Urinary bladder (tissue), 4 donors: ENCODE measurements around the gene METTL21A. TPM values are rescaled to one million over a fixed set of nuclear protein-coding genes. Genes with fewer than 3 reads are reported as not detected.
"Not testable (repeated sequence)": the region's sequence is repeated elsewhere in the genome, so short reads cannot be mapped to it uniquely, and the experiment has no call there.

Experiments used
- DNase-seq: peaks from one replicate; pipeline ENCODE4 v3.0.0-alpha.2; 2015; ENCODE audit errors: extremely low spot score
- H3K27ac ChIP-seq: one replicate; pipeline ENCODE4 v1.5.1; 2013; ENCODE audit warnings: low read depth, mild to moderate bottlenecking, moderate library complexity
- H3K36me3 ChIP-seq: one replicate; pipeline ENCODE4 v1.6.1; 2013; ENCODE audit warnings: mild to moderate bottlenecking, moderate library complexity; ENCODE audit not compliant: insufficient read depth
- H3K4me1 ChIP-seq: one replicate; pipeline ENCODE4 v1.6.1; 2013; ENCODE audit warnings: mild to moderate bottlenecking, moderate library complexity; ENCODE audit not compliant: insufficient read depth
- H3K4me3 ChIP-seq: one replicate; pipeline ENCODE4 v1.5.1; 2013; ENCODE audit warnings: low read depth, low read length
- WGBS: extraction: QIAGEN DNeasy Blood & Tissue Kit; methylation state at CpG from one replicate; pipeline ENCODE4 v1.1.7; 2013; 5-methylcytosine and 5-hydroxymethylcytosine counted together
- polyA plus RNA-seq: library from polyadenylated mRNA; stranded (reverse); fragments of 200-250 nt; gene quantifications from one replicate; pipeline ENCODE4 v1.2.3, GENCODE V29; 2013
- total RNA-seq: library from RNA; depleted of rRNA; stranded (reverse); fragments of >200 nt; gene quantifications from one replicate; pipeline ENCODE4 v1.2.3, GENCODE V29; 2014
- donor health status: healthy with polysubstance abuse.
- donor health status: healthy.

Gene METTL21A
- total RNA-seq (27.3 TPM), polyA plus RNA-seq (14.4 TPM)

GRCh38 chr2:207625014-207625907, at the start of gene METTL21A:
Gene METTL21A, minus strand, starts transcription at chr2:207625394. Its CDS starts 1,019 bp downstream, at chr2:207624375.
- peak; percentile 51 for DNase-seq
- peak within 1 kb of the TSS; percentile 96 for H3K4me3 ChIP-seq
- WGBS: under 1% methylated on average over 92 of the region's 92 CpGs
- H3K27ac ChIP-seq: peak within 1 kb of the TSS; percentile 71
- H3K4me1 ChIP-seq: no peaks in the 10 kb centered on the region
- H3K36me3 ChIP-seq: no peaks in the 10 kb centered on the region

- Histone ChIP-seq H3K4me3 (no peak overlapping the region), H3K4me1 (no peaks in the 10 kb centered on the region), H3K27ac (no peak overlapping the region), H3K36me3 (no peaks in the 10 kb centered on the region)
- WGBS: 70% methylated on average over 2 of the region's 2 CpGs
- DNase-seq: no peak
These were observed 49.6 kb upstream of the METTL21A start for GRCh38 chr2:207674826-207675225.

- no peak for DNase-seq
- Histone ChIP-seq H3K4me1 (no peaks in the 10 kb centered on the region), H3K36me3 (no peaks in the 10 kb centered on the region), H3K4me3 (no peak overlapping the region), H3K27ac (no peak overlapping the region)
These were observed 49.1 kb upstream of the METTL21A start for GRCh38 chr2:207674266-207674774.

GRCh38 chr2:207673431-207673830, 48.2 kb upstream of the METTL21A start:
- DNase-seq: no peak
- Histone ChIP-seq H3K27ac (no peak overlapping the region), H3K4me3 (no peak overlapping the region), H3K4me1 (no peaks in the 10 kb centered on the region), H3K36me3 (no peaks in the 10 kb centered on the region)
- WGBS: 86% methylated on average over 2 of the region's 2 CpGs

GRCh38 chr2:207670887-207671286, 45.7 kb upstream of the METTL21A start:
- no peak for DNase-seq
- H3K4me3 ChIP-seq: no peak overlapping the region
- H3K27ac ChIP-seq: no peak overlapping the region
- WGBS: 64% methylated on average over 6 of the region's 6 CpGs
- H3K36me3 ChIP-seq: no peaks in the 10 kb centered on the region
- no peaks in the 10 kb centered on the region for H3K4me1 ChIP-seq

- Histone ChIP-seq H3K4me3 (no peak overlapping the region), H3K4me1 (no peaks in the 10 kb centered on the region), H3K36me3 (no peaks in the 10 kb centered on the region), H3K27ac (no peak overlapping the region)
- WGBS: 61% methylated on average over 5 of the region's 5 CpGs
- DNase-seq: no peak
These were observed 38.8 kb upstream of the METTL21A start for GRCh38 chr2:207663870-207664545.

- Histone ChIP-seq H3K27ac (no peak overlapping the region), H3K4me3 (no peak overlapping the region), H3K4me1 (no peaks in the 10 kb centered on the region), H3K36me3 (no peaks in the 10 kb centered on the region)
- DNase-seq: no peak
- 79% methylated on average over 2 of the region's 2 CpGs for WGBS
These were observed 37.0 kb upstream of the METTL21A start for GRCh38 chr2:207662203-207662602.

- WGBS: 73% methylated on average over 7 of the region's 7 CpGs
These were observed 35.8 kb upstream of the METTL21A start for GRCh38 chr2:207660994-207661393.

GRCh38 chr2:207658156-207658555, 33.0 kb upstream of the METTL21A start:
- Histone ChIP-seq H3K36me3 (no peaks in the 10 kb centered on the region), H3K4me1 (no peaks in the 10 kb centered on the region), H3K4me3 (no peak overlapping the region), H3K27ac (no peak overlapping the region)
- WGBS: 85% methylated on average over 4 of the region's 4 CpGs
- no peak for DNase-seq

More at GRCh38 chr2:207660994-207661393, 35.8 kb upstream of the METTL21A start:
- Histone ChIP-seq H3K36me3 (no peaks in the 10 kb centered on the region), H3K27ac (no peak overlapping the region), H3K4me1 (no peaks in the 10 kb centered on the region), H3K4me3 (no peak overlapping the region)
- DNase-seq: no peak

- Histone ChIP-seq H3K36me3 (no peaks in the 10 kb centered on the region), H3K4me1 (no peaks in the 10 kb centered on the region), H3K27ac (no peak overlapping the region), H3K4me3 (no peak overlapping the region)
- no peak for DNase-seq
- WGBS: 64% methylated on average over 4 of the region's 4 CpGs
These were observed 29.8 kb upstream of the METTL21A start for GRCh38 chr2:207655000-207655399.

GRCh38 chr2:207646582-207646981, 21.4 kb upstream of the METTL21A start:
- not testable (repeated sequence) for H3K4me1 ChIP-seq, H3K36me3 ChIP-seq, H3K4me3 ChIP-seq, H3K27ac ChIP-seq, DNase-seq
- WGBS: 89% methylated on average over 7 of the region's 7 CpGs

GRCh38 chr2:207643892-207644291, 18.7 kb upstream of the METTL21A start:
- 93% methylated on average over 1 of the region's 1 CpG for WGBS
- H3K36me3 ChIP-seq: no peaks in the 10 kb centered on the region
- DNase-seq: no peak
- H3K4me1 ChIP-seq: no peaks in the 10 kb centered on the region
- no peak overlapping the region for H3K4me3 ChIP-seq
- no peak overlapping the region for H3K27ac ChIP-seq

GRCh38 chr2:207640661-207641060, 15.5 kb upstream of the METTL21A start:
- DNase-seq: no peak
- Histone ChIP-seq H3K4me3 (no peak overlapping the region), H3K36me3 (no peaks in the 10 kb centered on the region), H3K4me1 (no peaks in the 10 kb centered on the region), H3K27ac (no peak overlapping the region)
- WGBS: 50% methylated on average over 1 of the region's 1 CpG

- no peak for DNase-seq
These were observed 15.0 kb upstream of the METTL21A start for GRCh38 chr2:207640160-207640559.

More at GRCh38 chr2:207640160-207640559, 15.0 kb upstream of the METTL21A start:
- Histone ChIP-seq H3K36me3 (no peaks in the 10 kb centered on the region), H3K4me1 (no peaks in the 10 kb centered on the region), H3K4me3 (no peak overlapping the region), H3K27ac (no peak overlapping the region)
